Non-pigmented ciliary epithelial cell (primary cell): ENCODE measurements around the gene DNM3.

Experiments used
- DNase-seq: peaks from one replicate; pipeline ENCODE4 v3.0.0-alpha.2; 2010; ENCODE audit warnings: low read depth

DNM3 gene

DNA sequence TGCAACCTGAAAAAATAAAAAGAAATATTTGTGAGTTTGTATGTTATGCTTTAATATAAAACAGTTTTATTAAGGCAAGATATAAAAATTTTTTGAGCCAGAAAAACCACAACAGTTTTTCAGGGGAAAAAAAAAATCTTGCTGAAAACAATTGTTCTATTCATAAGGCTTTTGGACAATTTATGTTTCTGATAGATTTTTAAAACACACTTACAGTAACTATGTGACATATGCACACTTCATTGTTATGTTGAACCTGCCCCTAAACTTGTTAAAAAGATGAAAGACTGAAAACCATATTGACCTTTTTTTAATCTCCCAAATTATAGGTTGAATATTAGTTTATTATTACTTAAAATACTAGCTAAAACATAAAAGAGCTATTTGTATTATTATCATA, 299.3 kb downstream of the DNM3 start:
- no peak for DNase-seq

DNA sequence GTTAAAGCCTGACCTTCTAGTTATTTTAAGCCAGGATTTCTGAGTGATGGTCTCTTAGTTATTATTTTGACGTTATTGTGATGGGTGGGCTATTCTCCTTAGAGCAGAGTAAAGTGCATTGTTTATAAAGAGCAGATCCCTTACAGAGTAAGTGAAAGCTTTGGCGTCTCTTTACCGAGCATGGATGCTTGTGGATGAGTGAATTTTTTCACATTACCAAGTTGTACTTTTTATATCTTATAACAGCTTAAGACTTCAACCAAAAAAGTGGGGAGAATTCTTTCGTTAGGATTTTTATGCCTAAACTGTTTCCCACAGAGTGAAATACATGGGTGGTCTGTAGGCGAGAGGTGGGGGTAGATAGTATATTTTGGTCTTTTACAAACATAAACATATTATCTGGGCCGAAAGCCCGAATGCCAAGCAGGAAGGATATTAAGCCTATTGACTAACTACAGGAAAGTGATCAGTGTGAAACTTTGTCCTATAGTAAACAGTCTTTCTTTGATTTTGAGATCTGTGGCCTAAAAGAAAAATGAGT, 300.1 kb downstream of the DNM3 start:
- no peak for DNase-seq

DNA sequence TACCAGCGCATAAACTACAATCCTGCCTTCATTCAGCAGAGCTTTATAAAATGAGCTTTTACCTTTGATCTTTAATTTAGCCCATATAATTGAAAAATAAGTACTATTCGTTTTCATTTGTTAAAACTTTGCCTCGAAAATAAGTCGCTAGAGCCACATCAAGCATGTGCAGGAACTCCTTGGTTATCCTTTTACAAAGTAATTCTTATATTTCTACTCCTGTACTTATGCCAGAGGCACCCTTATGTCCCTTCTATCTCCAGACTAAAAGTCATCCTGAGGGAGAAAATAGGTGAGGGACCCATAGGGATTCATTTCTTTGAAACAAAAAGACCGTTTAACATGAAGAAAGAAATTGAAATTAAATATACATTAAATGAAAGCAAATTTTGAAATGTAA, 301.0 kb downstream of the DNM3 start:
- no peak for DNase-seq

DNA sequence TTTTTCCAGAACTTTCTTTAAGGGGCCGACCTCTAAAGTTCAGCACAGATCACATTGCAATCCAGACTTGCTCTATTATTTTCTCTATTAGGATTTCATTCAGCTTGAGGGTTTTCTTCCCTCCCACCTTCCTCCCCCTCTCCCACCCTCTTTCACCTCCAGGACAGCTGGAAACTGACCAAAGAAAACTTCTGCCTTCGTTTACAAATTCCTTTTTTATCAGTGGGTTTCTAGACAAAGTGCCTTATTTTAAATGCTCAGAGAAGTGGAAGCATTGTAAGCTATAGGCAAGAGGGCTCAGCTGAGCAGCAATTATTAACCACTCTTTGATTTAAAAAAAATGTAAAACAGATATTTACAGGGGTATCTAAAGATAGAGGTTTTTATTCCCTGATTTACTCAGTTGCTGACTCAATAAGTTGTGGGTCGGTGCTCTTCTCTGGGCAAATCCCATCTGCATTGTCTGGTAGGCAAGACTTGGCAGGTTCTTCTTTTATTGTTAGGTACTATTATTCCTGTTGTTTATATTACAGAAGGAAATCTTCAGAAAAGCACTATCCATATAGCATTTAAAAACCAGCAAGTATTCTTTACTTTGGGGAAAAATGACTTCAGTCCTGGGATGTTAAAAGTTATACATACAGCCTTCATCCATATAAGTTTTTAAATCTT, 302.2 kb downstream of the DNM3 start:
- DNase-seq, result no peak

DNA sequence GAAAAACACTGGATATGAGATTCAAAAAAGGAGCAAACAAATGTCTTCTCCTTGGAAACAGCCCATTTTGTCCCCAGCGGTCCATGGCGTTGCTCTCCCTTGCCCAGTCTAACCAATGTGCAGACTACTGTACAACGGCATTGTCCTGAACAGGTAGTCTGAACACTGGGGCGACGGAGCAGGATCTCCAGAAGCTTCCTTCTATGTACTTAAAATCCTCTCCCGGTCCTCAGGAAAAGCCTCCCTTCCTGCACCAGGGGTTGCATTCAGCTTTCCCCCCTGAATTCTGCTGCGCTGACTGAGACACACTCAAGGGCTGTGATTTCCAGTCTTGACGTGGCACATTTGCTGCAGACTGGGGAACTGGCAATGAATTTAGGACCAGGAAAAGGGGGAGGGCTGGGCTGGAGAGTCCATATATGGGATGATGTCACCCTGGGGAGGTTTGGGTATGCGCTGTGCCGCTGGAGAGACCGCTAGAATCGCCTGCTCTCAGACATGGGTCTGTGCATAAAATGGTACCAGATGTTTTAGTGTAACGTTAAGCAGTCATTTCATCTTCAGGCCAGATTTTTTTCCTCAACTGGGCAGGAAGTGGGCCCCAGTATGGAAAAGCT, 303.3 kb downstream of the DNM3 start:
- peak; percentile 80 for DNase-seq

DNA sequence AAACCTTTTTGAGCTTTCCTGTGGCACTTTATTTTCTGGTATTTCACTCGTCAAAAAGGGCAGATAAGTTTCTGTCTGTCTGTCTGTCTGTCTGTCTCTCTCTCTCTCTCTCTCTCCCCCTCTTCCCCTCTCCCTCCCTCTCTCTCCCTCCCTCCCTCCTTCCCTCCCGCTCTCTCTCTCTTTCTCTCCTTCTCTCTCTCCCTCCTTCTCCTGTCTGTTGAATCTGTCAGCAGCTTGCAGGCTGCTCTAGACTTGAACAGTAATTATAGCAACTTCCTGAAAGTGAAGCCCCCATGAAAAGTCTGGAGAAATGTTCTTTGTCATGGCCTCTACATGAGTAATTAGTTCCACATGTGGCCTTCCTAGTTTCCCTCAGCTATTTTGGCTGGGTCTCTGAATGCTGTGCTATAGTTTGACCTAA, 303.9 kb downstream of the DNM3 start:
- no peak for DNase-seq

DNA sequence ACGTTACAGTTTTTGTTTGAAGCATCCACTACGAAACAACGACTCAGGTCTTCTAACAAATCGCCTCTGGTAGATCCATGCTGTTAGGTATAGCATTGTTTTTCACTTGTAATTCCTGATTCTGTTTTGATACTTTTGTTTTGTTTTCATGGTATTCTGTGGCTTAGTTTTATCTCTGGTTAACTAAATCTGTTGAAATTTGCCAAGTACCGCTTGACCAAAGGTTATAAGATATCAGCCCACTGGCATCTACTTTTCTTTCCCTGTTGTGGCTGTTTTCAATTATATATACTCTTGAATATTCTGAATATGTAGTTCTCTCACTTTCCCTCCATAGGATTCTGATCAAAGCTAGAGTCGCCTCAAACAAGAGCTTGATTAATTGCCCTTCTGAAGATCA, 304.4 kb downstream of the DNM3 start:
- DNase-seq, result no peak

DNA sequence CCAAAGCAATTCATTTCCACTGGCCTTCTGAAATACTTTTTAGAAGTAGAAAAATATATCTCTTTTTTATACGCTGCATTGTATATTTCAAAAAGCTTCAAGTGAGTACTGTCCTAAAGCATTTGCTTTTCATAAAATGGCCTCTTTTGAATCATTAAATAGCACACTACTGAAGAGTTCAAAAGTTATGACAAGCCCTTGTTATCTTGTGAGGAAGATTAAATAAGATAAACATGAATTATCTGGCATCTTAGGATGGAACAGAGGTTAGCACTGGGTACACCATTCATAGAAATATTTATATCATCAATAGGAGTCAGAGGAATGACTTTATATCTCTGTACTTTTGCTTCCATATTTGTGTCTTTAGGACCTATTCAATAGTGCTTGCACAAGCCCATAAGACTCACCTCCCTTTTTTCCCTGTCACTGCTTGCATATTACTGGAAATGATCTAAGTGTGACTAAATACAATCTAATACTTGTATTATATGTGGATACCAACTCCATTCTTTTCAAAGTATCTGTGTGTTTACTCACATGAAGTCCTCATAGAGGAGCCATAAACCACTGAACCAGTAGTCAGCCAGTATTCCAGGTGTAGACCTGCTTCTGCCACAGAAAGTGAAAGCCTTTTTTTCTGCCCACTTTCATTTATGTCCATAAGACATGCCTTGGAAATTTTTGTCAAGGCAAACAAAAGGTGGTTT, 305.0 kb downstream of the DNM3 start:
- no peak for DNase-seq

DNA sequence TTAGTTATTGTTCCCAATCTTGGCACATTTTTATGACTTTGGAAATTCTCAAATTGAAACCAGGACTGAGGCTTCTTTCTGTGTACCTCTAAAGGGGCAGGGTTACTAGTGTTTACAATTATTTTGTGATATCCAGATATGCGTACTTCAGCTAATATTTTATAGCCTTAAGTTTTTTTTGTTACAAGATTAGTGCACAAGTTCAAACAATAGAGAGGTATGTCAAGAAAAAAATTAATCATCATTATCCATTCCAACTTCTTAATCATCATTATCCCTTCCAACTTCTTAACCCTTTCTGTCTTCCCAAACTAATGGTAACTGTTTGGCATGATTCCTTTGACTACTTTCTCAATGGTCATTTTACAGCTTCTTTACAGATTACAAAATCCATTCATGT, 306.2 kb downstream of the DNM3 start:
- DNase-seq, result no peak

DNA sequence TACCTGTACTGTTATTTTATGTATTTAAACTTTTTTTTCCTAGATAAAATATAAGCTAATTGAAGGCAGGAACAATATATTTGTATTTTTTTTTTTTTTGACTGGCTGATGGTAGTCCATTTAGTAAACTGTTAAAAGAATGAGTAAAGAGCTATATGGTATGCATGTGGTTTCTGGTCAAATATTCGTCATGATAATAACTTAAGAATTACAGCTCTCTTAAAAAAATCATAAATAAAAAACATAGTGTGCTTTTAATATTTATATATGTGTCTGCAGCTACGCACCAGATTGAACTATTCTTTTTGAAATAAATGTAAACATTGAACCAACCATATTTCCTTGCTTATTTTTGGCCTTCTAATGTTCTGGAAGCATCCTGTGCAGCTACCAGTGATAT, 306.9 kb downstream of the DNM3 start:
- DNase-seq, result no peak

DNA sequence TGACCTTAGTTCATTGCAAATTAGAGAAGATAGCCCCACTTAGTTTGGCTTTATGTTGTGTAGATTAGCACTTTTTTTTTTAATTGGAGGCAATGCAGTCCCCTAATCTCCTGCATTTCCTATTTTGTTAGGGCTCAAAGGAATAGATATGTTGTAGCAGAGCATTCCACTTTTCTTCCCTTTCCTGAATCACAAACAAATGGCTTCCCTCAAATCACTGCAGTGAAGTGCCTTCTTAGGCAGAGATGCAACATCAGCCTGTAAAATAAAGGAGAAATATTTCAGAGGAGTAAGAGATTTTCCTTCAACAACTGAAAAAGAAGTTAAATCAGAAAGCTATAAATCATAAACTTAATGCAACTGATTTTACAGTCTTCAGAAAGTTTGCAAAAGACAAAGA, 307.4 kb downstream of the DNM3 start:
- DNase-seq, result no peak

DNA sequence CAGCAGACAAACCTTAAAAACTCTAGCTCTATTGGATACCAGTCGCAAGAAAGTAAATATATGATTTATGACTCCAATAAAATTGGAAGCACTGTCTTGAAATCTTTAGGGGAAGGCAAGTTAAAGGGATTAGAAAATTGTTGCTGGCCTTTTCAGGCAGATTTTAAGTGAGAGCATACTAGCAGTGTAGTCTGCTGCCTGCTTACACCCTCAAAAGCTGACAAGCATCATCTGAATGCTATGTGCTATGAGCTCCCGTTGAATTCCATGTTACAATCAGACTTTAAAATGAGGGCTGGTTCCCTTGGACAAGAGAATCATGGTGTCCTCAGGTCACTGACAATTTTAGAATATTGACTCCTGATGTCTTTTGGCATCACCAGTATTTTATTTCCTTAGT, 308.0 kb downstream of the DNM3 start:
- no peak for DNase-seq

DNA sequence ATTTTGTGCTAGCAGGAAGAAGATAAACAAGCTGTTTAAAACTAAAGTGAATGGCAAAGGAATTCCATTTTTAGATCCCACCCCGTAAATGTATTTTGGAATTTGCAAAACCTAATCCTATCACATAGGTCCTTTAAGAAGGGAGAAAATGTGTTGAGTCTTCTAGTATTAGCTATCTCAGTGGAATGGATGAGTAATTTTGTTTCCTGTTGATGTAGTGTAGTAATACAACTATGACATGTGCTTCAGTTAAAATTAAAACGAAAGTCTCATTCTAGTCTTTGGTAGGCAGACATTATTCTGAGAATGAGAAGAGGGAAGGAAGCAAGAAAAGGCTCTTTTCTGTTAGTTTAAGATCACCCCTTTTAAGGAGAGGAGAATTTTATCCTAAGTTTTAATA, 313.3 kb downstream of the DNM3 start:
- peak; percentile 71 for DNase-seq

DNA sequence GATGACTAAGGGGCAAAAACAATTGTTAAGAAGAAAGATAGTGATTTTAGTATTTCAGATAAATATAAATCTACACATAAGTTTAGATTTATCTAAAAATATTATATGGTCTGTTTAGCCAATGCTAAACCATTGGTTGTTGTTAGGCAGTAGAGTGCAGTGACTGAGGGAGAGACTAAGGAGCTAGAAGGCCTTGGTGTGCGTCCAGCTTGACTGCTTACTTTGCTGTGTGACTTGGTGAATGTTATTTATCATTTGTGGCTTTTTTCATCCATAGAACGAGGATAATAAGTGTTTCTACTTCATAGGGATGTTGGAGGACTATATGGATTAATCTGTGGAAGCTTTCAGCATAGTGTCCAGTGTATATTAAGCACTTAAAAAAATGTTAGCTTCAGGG, 314.5 kb downstream of the DNM3 start:
- DNase-seq, result no peak

DNA sequence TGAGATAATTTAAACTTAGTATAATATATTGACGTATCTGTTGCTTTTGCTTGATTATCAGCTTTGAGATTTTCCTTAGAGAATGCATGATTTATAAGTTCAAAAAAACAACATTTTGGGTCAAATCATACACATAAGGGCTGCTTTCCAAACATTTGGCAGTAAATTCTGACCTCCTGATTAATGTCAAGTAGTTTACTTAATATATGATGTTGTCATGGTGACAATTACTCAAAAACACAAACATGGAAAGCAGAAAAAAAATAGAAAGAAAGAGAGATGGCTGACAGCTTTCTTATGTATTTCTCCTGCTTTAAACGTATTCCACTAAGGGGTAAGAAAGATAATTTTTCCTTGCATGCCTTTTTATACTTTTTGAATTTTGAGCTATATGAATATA, 320.9 kb downstream of the DNM3 start:
- DNase-seq, result no peak

DNA sequence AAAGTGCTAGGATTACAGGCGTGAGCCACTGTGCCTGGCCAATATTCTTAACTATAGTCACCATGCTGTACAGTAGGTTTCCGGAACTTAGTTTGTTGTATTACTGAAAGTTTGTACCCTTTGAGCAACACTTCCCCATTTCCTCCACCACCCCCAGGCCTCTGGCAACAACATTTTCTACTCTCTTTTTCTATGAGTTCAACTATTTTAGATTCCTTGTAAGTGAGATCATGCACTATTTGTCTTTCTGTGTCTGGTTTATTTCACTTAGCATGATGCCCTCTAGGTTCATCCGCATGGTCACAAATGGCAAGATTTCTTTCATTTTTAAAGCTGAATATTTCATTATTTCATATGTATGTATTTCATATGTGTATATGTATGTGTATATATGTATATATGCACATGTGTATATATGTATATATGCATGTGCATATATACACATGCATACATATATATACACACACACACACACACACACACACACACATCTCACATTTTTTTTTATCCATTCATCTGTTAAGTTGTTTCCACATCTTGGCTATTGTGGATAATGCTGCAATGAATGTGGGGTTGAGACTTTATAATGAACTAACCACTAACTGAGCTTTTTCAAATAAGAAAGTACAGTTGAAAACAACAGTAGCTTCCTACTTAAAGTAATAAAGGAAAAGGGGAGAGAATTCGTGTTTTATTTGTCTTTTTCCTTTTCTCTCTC, 322.4 kb downstream of the DNM3 start:
- no peak for DNase-seq

DNA sequence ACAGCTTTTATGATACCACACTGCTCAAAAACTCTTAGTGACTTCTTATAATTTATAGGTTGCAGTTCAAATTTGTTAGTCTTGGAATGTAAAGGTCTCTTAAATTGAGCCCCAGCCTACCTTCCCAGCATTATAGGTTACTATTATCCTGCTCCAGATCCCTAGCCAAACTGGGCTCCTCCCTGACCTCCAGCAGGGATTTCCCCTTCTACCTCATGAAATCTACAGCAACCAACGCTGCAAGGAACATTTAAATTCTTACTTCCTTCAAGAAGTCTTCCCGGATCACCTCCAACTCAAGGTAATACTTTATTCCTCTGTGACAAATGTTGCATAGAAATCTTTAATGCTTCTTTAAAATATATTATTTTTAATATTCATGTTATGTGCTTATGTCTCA, 324.1 kb downstream of the DNM3 start:
- DNase-seq, result no peak

DNA sequence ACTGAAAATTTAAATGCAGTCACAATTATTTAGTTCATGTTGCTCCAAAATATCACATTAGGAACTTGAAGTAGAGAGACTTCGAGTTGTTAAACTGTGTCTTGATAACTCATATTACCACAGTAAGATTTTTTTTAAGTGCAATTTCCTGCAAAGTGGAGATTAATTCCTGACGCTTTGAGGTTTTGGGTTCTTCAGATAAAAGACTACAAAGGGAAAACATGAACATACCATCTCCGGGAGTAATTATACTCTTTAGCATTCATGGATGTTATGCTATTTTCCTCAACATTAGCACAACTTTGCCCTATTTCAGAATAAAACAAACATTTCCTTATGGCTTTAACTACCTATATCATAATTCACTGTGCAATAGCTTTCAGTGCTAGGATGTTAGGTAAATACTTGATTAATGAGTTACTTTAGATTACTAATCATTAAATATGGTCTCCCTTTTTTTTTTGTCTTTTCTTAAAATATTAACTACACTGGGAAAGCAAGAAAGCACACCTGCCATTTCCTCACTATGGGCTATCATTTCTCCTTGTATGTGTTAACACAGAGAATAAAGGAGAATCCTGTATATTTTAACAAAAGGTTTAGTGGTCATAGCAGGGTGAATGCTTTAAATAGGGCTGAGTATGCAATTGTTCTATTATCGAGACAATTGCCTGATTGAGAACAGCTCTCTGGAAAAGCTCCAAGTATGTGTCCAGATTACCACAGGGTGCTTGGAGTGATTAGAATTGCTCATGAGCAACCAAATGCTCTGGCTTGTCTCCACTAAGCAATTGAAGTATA, 326.7 kb downstream of the DNM3 start:
- DNase-seq, result no peak

DNA sequence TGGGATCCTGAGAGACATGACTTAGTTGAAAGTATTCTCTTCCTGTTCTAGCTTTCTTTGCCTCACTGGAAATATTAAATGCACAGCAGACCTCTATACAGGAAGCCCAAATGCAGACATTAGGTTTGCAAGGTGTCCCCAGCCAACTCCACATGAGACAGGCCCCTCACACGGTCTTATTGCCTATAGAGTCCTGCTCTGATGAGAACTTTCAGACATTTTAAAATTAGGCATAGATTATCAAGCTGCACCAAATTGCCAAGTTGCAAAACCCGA, 327.2 kb downstream of the DNM3 start:
- no peak for DNase-seq

DNA sequence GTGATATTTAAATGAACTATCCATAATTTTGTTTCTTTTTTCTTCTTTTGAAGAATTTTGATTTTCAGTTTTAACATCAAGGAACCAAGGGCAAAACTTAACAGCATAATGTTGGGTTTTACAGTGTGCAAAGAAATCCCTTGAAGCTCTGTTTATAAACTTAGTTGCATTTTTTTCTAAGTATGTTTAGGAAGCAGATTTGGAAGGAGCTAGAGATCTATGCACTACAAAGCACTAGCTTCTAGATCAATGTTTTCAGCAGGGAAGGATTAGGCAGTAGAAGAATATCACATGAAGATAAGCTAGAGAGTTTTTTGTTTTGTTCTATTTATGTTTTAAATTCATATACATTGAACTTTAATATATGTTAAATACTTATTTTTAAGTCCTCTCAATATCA, 328.5 kb downstream of the DNM3 start:
- no peak for DNase-seq

DNA sequence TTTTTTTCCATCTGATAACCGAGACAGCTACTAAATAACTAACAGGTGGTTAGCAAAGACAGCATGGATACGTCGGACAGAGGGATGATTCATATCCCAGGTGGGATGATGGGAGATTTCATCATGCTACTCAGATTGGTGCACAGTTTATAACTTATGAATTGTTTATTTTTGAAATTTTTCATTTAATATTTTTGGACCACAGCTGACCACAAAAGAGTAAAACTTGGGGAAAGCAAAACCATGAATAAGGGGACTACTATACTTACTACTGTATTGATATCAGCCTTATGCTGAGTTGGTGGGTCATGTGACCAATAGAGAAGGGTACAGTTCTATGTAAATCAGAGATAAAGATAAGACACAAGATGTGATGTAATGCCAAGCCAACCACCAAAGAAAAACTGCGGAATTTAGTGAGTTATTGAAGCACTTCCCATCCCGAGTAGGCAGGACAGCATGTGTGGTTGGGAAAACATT, 331.1 kb downstream of the DNM3 start:
- DNase-seq, result peak; percentile 56

DNA sequence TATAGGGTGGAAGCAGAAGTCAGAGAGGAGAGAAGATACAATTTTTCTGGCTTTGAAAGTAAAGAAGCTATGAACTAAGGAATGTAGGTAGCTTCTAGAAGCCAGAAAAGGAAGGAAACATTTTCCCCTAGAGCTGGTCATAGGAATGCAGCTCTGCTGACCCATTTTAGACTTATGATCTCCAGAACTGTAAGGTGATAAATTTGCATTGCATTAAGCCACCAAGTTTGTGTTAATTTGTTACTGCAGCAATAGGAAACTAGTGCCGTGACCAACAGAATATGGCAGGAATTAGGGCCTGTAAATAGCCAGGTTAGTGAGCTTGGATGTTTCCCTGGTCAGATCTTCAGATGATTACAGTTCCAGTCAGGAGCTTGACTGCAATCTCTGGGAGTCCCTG, 334.9 kb downstream of the DNM3 start:
- DNase-seq, result no peak
